ENCODE data around the gene FUOM.
"Not testable (repeated sequence)": the region's sequence is repeated elsewhere in the genome, so short reads cannot be mapped to it uniquely, and the experiment has no call there.

Gene FUOM

DNA sequence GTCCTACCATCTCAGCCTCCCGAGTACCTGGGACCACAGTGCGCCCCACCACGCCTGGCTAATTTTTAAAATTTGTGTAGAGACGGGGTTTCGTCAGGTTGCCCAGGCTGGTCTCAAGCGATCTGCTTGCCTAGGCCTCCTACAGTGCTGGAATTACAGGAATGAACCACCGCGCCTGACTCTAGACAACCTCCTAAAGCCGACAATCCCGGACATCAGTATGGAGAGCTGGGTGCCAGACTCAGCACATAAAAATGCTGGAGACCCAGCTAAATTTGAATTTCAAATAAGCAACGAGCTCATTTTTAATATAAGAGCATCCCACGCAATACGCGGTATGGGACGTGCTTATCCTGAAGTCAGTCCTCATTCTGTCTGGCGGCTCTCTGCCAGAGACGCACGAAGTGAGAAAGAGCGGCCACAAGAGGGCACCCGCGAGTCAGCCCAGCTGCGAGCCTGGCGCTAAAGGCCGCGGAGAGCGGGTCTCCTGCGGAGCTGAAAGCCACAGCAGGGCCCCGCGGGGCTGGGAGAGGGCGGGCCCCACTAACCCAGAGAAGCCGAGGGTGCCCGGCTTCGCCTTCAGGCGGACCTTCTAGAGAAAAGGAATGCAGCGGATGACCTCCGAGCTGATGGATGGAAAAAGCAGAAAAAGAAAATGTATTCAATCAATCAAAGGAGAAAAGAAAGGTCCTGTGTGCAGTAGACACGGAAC, 28.2 kb downstream of the FUOM start:
- DNase-seq (ENCODE audit: low read depth), result peak; percentile 89

GRCh38 chr10:133328358-133329343, 29.2 kb downstream of the FUOM start:
- DNase-seq (ENCODE audit: low read depth), result no peak

DNA sequence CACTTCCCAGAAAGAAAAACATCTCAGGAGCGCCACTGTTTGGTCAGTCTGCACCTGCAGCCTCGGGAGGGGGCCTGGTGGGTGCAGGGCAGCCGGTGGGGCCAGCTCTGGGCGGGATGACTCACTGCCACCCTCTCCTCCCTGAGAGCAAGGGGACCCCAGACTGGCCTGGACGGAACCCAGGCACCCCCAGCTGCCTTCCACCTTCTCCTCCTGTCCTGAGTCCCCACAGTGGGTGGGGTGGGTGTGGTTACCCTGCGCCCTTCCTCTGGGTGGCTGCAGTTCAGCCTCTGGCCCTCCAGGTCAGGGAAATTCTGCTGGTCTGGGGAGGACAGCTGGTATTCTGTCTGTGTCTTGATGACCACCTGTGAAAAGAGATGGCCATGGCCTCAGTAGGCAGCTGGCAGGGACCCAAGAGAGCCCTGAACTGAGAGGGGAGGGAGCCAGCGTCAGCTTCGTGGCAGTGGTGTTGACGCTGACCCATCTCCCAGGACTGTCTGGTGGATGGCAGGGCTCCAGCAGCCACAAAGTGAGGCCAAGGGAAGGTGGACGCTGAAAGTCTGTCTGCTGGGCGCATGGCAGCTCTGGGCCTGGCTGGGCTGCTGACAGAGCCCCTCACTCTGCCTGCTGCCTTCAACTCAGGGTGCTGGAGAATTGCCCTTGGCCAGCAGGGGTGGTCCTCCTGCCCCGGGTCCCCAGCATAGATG, 30.0 kb downstream of the FUOM start:
- no peak for DNase-seq (ENCODE audit: low read depth)

- no peak for DNase-seq (ENCODE audit: low read depth)
These were observed 30.8 kb downstream of the FUOM start for GRCh38 chr10:133326745-133327650.

DNA sequence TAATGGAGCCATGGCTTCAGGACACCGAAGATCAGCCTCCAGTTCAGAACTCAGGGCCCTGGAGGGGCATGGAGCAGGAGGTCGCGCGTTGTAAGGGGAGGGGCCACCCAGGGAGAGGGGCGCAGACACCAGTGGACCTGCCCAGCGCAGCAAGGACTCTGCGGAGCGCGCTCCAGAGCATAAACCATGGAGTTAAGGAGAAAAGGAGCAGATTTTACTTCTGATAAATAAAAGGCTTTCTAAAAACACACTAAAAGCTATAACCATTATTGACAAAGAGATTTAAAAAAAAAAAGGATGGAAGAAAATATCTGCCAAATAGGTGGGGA, 31.6 kb downstream of the FUOM start:
- no peak for DNase-seq (ENCODE audit: low read depth)

- no peak for DNase-seq (ENCODE audit: low read depth)
These were observed 32.2 kb downstream of the FUOM start for GRCh38 chr10:133325440-133326222.

GRCh38 chr10:133324857-133325260, 33.0 kb downstream of the FUOM start:
- no peak for DNase-seq (ENCODE audit: low read depth)

GRCh38 chr10:133324198-133324792, 33.5 kb downstream of the FUOM start:
- peak; percentile 33 for DNase-seq (ENCODE audit: low read depth)

GRCh38 chr10:133322064-133322709, 35.6 kb downstream of the FUOM start:
- not testable (repeated sequence) for DNase-seq (ENCODE audit: low read depth)

DNA sequence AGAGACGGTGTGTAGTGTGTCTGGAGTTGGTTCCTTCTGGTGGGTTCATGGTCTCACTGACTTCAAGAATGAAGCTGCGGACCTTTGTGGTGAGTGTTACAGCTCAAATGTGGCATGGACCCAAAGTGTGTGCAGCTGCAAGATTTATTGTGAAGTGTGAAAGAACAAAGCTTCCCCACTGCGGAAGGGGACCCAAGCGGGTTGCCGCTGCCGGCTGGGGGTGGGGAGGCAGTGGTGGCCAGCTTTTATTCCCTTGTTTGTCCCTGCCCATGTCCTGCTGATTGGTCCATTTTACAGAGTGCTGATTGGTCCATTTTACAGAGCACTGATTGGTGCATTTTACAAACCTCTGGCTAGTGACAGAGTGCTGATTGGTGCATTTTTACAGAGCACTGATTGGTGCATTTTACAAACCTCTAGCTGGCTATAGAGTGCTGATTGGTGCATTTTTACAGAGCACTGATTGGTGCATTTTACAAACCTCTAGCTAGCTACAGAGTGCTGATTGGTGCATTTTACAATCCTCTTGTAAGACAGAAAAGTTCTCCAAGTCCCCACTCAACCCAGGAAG, 36.9 kb downstream of the FUOM start:
- not testable (repeated sequence) for DNase-seq (ENCODE audit: low read depth)

DNA sequence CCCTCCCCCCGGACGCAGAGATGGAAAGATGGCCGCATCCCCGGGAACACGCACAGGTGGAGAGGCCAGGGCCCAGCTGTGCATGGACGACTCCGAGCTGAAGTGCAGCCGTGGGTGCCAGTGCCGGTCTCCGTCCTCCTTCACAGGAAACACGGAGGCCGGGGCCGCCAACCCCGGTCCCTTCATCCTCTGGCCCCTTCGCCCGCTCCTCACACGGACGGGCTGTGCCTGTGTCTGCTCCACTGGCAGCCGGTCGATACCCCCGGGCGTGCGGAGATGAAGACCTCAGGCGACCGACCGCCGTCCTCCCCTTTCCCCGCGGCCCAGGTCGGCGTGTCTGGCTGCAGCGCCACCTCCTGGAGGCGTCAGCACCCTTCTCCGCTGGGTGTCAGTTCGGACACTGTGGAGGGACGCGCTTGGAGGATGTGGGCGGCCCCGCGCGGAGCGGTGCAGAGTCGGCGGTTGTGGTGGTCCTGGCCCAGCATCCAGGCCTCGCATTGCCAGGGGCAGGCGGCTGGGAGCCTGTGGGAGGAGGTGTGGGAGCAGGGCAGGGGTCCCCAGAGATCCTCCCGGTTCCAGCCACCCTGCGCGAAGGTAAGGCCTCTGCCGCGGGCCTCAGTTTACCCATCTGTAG, 39.2 kb downstream of the FUOM start:
- DNase-seq (ENCODE audit: low read depth), result peak; percentile 65

DNA sequence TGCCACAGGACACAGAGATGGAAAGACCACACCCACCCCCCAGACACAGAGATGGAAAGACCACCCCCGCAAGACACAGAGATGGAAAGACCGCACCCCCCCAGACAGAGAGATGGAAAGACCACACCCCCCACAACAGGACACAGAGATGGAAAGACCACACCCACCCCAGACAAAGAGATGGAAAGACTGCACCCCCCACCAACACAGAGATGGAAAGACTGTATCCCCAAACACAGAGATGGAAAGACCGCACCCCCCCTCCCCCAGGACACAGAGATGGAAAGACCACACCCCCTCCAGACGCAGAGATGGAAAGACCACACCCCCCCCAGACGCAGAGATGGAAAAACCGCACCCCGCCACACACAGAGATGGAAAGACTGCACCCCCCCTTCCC, 41.1 kb downstream of the FUOM start:
- no peak for DNase-seq (ENCODE audit: low read depth)

DNA sequence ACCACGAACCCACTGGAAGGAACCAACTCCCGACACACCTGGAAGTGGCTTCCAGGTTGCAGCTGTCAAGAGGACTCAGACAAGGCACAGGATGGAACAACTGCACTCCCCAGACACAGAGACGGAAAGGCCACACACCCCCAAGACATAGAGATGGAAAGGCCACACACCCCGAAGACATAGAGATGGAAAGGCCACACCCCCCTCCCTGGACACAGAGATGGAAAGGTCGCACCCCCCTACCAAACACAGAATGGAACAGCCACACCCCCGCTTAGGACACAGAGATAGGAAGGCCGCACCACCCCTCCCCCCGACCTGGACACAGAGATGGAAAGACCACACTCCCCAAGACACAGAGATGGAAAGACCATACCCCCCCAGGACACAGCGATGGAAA, 41.6 kb downstream of the FUOM start:
- DNase-seq (ENCODE audit: low read depth), result no peak

- DNase-seq (ENCODE audit: low read depth), result no peak
These were observed 42.0 kb downstream of the FUOM start for GRCh38 chr10:133315847-133316246.

DNA sequence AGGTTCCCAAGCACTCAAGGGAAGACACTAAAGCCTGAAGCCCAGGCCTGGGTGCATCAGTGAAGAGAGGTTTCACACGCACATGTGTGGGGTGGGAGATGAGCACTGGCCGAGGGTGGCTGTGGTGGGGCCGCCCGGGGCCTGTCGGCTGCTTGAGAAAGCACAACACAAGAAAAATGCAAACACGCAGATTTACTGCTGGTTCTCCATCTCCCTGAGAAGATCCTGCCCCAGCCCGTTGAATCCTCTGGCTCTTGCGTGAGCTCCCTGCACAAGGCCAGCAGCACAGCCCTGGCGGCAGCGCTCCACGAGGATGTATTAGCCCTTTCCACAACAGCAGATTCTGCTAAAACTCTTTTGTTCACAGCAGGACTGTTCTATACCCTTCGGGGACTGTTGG, 42.9 kb downstream of the FUOM start:
- no peak for DNase-seq (ENCODE audit: low read depth)

DNA sequence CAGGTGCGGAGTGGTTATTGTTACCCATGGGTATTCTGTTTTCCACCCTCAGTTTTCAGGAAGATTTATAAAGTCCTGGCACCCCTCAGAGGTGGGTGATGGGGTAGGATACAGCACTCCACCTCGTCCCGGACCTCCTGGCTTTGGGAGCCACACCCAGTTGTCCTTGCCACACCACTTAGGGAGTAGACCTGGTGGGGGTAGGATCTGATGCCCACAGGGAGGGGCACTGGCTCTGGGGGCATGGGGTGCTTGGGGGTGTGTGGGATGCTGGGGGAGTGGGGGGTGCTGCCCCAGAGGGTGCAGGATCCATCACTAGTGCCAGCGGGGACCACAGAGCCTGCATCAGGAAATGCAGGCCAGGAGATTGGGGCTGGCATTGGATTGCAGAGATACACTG, 44.6 kb downstream of the FUOM start:
- DNase-seq (ENCODE audit: low read depth), result no peak

- DNase-seq (ENCODE audit: low read depth), result no peak
These were observed 45.1 kb downstream of the FUOM start for GRCh38 chr10:133312769-133313145.

- no peak for DNase-seq (ENCODE audit: low read depth)
These were observed 45.6 kb downstream of the FUOM start for GRCh38 chr10:133312016-133312768.

Data from activated T-cell treated with anti-CD3 and anti-CD28 coated beads for 1 hour (primary cell).